Measurements from ENCODE around the gene TXNDC2.
"Not testable (repeated sequence)": the region's sequence is repeated elsewhere in the genome, so short reads cannot be mapped to it uniquely, and the experiment has no call there.

Gene TXNDC2

GRCh38 chr18:9885170-9886004 lies at the start of gene TXNDC2:
TSS of gene TXNDC2 (plus strand) at chr18:9885973. CDS start at chr18:9886681, 708 bp downstream.
- no peak for DNase-seq

- DNase-seq = peak; percentile 48
Observed at GRCh38 chr18:9838144-9838877, 47.5 kb upstream of the TXNDC2 start.

- DNase-seq = no peak
Observed at GRCh38 chr18:9839211-9839610, 46.6 kb upstream of the TXNDC2 start.

GRCh38 chr18:9839853-9840252 lies 45.9 kb upstream of the TXNDC2 start:
- no peak for DNase-seq

GRCh38 chr18:9841752-9842151 lies 44.0 kb upstream of the TXNDC2 start:
- DNase-seq = no peak

DNA sequence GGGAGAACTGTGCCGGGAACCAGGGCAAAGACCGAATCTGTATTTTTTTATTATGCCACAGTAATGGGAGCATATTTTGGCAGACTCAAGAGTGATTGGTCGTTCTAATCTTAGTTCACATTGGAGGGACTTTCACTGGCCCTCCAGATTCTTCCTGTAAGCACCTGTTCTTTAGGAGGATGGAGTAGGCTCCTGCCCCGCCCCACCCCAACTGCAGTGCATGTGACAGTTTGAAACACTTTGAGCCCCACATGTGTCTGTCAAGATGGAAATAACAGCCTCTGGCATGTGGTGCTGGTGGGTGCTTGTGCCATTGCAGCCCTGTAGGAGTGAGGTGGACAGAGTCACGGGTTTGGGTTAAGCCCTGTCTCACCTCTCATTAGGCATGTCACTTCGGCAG lies 43.3 kb upstream of the TXNDC2 start:
- DNase-seq = no peak

DNA sequence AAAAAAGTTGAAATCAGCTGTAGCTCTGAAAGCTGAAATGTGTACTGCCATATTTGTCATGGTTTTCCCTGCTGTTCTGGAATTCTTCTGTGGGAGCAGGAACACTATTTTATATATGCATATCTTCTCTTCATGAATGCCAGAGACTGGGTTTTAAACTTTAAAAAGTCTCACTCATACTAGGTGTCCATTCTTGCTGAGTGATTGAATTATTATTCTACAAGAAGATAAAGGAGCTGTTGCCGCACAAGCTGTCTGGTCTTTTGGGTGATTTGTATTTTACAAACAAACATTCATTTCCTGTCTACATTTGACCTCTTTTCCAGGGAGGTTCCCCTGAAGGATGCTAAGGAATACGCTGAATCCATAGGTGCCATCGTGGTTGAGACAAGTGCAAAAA lies 40.5 kb upstream of the TXNDC2 start:
- no peak for DNase-seq

GRCh38 chr18:9846162-9846925 lies 39.4 kb upstream of the TXNDC2 start:
- no peak for DNase-seq

GRCh38 chr18:9848170-9848879 lies 37.4 kb upstream of the TXNDC2 start:
- DNase-seq = no peak

DNA sequence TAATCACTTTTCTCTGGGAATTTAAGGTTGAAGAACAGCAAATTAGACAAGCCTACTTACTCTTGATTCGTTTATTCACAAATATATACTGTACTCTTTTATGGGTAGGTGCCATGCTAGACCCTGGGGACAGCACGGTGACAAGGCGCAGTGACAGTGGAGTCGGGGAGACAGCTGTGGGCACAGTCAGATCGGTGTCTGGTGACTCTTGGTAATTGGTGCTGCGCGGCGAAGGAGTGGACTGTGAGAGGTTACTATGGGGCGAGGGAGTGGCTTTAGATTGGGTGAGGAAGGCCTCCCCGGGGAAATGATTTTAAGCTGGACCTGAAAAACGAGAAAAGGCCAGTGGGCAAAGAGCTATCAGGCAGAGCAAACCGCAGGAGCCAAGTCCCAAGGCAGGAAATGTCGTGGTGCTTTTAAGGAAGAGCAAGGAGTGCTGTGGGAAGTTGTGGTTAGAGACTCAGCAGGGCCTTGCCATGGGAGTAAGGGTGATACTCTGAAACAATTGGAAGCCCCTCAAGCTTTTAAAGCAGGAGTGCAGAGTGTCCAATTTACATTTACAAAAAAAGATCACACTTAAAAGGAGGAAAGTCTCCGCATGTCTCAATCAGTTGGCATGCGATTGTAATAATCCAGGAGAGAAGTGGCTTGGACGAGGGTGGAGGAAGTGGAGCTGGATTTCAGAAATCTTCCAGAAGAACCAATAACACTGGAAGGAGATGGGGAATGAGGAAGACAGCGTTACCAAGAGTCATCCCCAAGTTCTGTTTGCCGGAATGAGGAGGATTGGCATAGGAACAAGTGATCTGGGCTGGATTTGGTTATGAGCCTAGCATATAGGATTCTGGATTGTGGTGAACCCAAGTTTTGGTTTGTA lies 36.1 kb upstream of the TXNDC2 start:
- DNase-seq = no peak

GRCh38 chr18:9850309-9850708 lies 35.5 kb upstream of the TXNDC2 start:
- no peak for DNase-seq

DNA sequence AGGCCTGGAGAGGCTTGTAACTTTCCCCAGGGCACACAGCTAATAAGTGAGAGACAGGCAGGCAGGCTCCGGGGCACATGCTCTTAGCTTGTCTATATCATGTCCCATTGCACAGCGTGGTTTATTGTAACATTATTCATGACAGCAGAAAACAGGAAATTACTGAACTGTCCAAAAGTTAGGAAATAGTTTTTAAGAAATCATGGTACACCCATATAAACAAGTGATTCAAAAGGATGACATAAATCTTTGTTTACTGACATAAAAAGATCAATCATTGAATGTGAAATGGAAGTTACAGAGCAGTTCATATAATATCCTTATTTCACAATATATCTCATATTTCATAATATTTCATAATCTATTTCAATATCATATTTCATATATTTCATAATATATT lies 34.3 kb upstream of the TXNDC2 start:
- DNase-seq = no peak

- no peak for DNase-seq
Observed at GRCh38 chr18:9852266-9853081, 33.3 kb upstream of the TXNDC2 start.

- no peak for DNase-seq
Observed at GRCh38 chr18:9854801-9855676, 30.7 kb upstream of the TXNDC2 start.

GRCh38 chr18:9855681-9856080 lies 30.1 kb upstream of the TXNDC2 start:
- DNase-seq = no peak

GRCh38 chr18:9856092-9856491 lies 29.7 kb upstream of the TXNDC2 start:
- DNase-seq = no peak

DNA sequence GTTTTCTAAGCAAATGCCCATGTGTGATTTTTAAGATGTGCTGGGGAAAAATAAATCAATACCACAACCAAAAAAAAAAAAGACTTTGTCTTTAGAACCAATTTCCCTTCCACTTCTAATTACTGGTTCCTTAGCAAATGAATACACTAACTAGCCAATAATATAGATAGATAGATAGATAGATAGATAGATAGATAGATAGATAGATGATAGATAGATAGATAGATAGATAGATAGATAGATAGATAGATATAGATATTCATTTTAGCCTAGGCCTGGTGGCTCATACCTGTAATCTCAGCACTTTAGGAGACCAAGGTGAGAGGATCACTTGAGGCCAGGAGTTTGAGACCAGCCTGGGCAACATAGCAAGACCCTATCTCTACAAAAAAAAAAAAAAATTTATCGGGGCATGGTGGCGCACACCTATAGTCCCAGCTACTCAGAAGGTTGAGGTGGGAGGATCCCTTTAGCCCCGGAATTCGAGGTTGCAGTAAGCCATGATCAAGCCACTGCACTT lies 28.2 kb upstream of the TXNDC2 start:
- not testable (repeated sequence) for DNase-seq

DNA sequence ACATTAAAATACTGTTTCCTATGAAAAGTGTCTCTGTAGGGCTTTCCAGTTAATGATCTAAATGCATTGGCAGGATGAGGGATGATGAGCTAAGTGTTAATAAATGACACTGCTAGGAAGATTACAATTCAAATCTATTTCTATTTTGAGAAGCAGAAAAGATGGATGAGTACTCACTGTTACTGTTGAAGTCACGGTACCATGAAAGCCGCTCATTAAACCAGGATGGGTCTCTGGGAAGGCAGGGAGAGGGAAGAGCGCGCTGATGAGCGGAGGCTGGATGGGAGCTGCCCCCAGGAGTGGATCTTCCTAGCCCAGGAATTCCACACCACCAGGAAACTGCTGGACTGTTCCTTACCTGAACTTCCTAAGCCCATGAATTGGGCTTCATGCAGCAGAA lies 27.1 kb upstream of the TXNDC2 start:
- no peak for DNase-seq

GRCh38 chr18:9859232-9859631 lies 26.5 kb upstream of the TXNDC2 start:
- no peak for DNase-seq

GRCh38 chr18:9860682-9861081 lies 25.1 kb upstream of the TXNDC2 start:
- no peak for DNase-seq
